NB4 (cell line): ENCODE results near the gene LIG3.

Experiments used
- MYC ChIP-seq: IDR thresholded peaks from 2 replicates; pipeline ENCODE4 v1.6.1; 2011; ENCODE audit warnings: low read depth, low read length
- POLR2A ChIP-seq: IDR thresholded peaks from 2 replicates; pipeline ENCODE4 v1.6.1; 2011; ENCODE audit warnings: mild to moderate bottlenecking; ENCODE audit not compliant: insufficient read length; ENCODE audit errors: extremely low read depth
- TF ChIP-seq, protein P1 (sequence below): IDR thresholded peaks from one replicate; pipeline ENCODE4 v1.5.1; 2012; ENCODE audit warnings: low read depth, low read length
- TF ChIP-seq, protein P2 (sequence below): IDR thresholded peaks from 2 replicates; pipeline ENCODE4 v1.6.1; 2011; ENCODE audit warnings: low read depth, low read length

DNA sequence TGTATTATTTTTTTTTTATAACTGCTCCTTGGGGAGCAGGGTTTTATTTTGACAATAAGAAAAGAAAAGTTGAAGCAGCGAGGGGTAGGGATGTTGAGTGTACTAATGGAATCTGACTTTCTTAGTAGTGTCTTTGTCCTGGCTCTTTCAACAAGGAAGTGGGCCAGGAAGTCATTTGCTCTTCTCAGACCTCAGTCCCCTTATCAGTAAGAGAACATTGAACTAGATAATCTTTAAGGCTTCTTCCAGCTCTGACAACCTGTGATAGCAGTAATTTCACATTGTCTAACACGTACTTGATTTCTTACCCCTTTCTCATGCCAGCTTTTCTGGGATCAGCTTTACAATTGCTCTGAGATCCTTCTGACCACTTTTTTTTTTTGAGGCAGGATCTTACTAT, 8.3 kb downstream of the LIG3 start:
- no peak for TF ChIP-seq POLR2A
- TF ChIP-seq, protein P1, sequence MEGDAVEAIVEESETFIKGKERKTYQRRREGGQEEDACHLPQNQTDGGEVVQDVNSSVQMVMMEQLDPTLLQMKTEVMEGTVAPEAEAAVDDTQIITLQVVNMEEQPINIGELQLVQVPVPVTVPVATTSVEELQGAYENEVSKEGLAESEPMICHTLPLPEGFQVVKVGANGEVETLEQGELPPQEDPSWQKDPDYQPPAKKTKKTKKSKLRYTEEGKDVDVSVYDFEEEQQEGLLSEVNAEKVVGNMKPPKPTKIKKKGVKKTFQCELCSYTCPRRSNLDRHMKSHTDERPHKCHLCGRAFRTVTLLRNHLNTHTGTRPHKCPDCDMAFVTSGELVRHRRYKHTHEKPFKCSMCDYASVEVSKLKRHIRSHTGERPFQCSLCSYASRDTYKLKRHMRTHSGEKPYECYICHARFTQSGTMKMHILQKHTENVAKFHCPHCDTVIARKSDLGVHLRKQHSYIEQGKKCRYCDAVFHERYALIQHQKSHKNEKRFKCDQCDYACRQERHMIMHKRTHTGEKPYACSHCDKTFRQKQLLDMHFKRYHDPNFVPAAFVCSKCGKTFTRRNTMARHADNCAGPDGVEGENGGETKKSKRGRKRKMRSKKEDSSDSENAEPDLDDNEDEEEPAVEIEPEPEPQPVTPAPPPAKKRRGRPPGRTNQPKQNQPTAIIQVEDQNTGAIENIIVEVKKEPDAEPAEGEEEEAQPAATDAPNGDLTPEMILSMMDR: no peak
- TF ChIP-seq, protein P2, sequence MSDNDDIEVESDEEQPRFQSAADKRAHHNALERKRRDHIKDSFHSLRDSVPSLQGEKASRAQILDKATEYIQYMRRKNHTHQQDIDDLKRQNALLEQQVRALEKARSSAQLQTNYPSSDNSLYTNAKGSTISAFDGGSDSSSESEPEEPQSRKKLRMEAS: no peak
- TF ChIP-seq MYC: no peak
